ENCODE data around the gene XAB2. TPM values are rescaled to one million over a fixed set of nuclear protein-coding genes. Genes with fewer than 3 reads are reported as not detected.

The XAB2 gene
- total and polyA plus RNA-seq, 2 donors (not counting 3 experiments of a cell fraction or from before 2014, with no cell fraction given) = 37.3 to 47.6 TPM

GRCh38 chr19:7618771-7619510 is 10.4 kb downstream of the XAB2 start:
- peaks cover 0 to 28% of the 10 kb centered on the region in 2 experiments for H3K36me3 ChIP-seq (ENCODE audit: control insufficient read depth in 2 of 2, extremely low read depth in 1 of 2, insufficient read depth in 2 of 2, low read length in 2 of 2)
- no peaks in the 10 kb centered on the region for H3K4me1 ChIP-seq (ENCODE audit: control insufficient read depth, extremely low read depth, insufficient read depth, low read length)
- ChIA-PET CTCF (interaction anchor here (3.2 kb wide), 1 partner anchor 51 kb away, joined by 14 read pairs; no protein-coding TSS in a partner anchor), POLR2A (interaction anchor here (0.6 kb wide), 2 partner anchors 13 to 1236 kb away, joined by 3 to 5 read pairs; no protein-coding TSS in a partner anchor)
- TF ChIP-seq CTCF (IDR thresholded peaks at IDR 0.05; ENCODE audit: extremely low read depth in 1 of 2, insufficient read depth in 1 of 2, low read depth in 1 of 2, low read length in 2 of 2) = no peak
- no peak for TF ChIP-seq POLR2AphosphoS5 (IDR thresholded peaks at IDR 0.05; ENCODE audit: insufficient read depth, low read depth, low read length)
- no peak for TF ChIP-seq MAX (IDR thresholded peaks at IDR 0.05; ENCODE audit: insufficient read depth, insufficient read length)
- no peak for TF ChIP-seq EZH2 (IDR thresholded peaks at IDR 0.05; ENCODE audit: borderline replicate concordance, low read depth, low read length, severe bottlenecking)
- no peak for TF ChIP-seq FOS (IDR thresholded peaks at IDR 0.05; ENCODE audit: borderline replicate concordance, insufficient read depth, low read length)
- no peak for TF ChIP-seq POLR2A (IDR thresholded peaks at IDR 0.05; ENCODE audit: low read depth, low read length)
- no peak for TF ChIP-seq MYC (IDR thresholded peaks at IDR 0.05; ENCODE audit: low read depth, low read length)
- no peak for TF ChIP-seq GATA2 (IDR thresholded peaks at IDR 0.05; ENCODE audit: insufficient read depth, insufficient read length, low read depth, low read length)
- no peak for TF ChIP-seq JUN (IDR thresholded peaks at IDR 0.05; ENCODE audit: borderline replicate concordance, insufficient read depth, insufficient read length, low read depth)
- intact Hi-C loops (cut with micrococcal nuclease) = no loop called here
- H2AFZ ChIP-seq (ENCODE audit: low read depth, low read length) = no peak overlapping the region
- H4K20me1 ChIP-seq (replicated peaks; ENCODE audit: control insufficient read depth, extremely low read depth, insufficient read depth, low read length) = no peaks in the 10 kb centered on the region
- H3K9ac ChIP-seq (replicated peaks; ENCODE audit: extremely low read depth, insufficient read depth, low read length) = no peak overlapping the region
- dilution Hi-C loops (cut with MboI; ENCODE audit: extremely low pct_ligation_motif_present, low sequenced_read_pairs) = no loop called here
- no peak for FAIRE-seq
- H3K4me3 ChIP-seq (replicated peaks in 1 of 3; ENCODE audit: insufficient read depth in 1 of 3, low read depth in 1 of 3, low read length in 3 of 3) = no peak overlapping the region
- no peaks in the 10 kb centered on the region for H3K27me3 ChIP-seq (ENCODE audit: control insufficient read depth in 2 of 2, insufficient read depth in 2 of 2, low read length in 2 of 2)
- H3K79me2 ChIP-seq (ENCODE audit: control insufficient read depth, insufficient read depth, low read length) = no peaks in the 10 kb centered on the region
- BruUV-seq (replicated peaks) = no TSS peak
- no peak for DNase-seq (ENCODE audit: low read depth, low spot score)
- H3K4me2 ChIP-seq (ENCODE audit: insufficient read depth, low read length) = no peak overlapping the region
- H3K27ac ChIP-seq (ENCODE audit: insufficient read depth, low read depth, low read length) = no peak overlapping the region
- no peaks in the 10 kb centered on the region for H3K9me3 ChIP-seq (replicated peaks; ENCODE audit: control insufficient read depth, insufficient read depth, low read length)
- no peaks in the 10 kb centered on the region for H3K9me1 ChIP-seq (replicated peaks; ENCODE audit: control insufficient read depth, extremely low read depth, insufficient read depth, low read length)

Measured in endothelial cell of umbilical vein (primary cell).